CD1c-positive myeloid dendritic cell (primary cell): ENCODE results near the gene SLC25A19.
"Not testable (repeated sequence)": the region's sequence is repeated elsewhere in the genome, so short reads cannot be mapped to it uniquely, and the experiment has no call there.

Source experiments
- DNase-seq: peaks from one replicate; pipeline ENCODE4 v3.0.0-alpha.2; 2016; ENCODE audit errors: extremely low spot score

The SLC25A19 gene

GRCh38 chr17:75267411-75268232, 21.6 kb downstream of the SLC25A19 start:
- peak; percentile 73 for DNase-seq

GRCh38 chr17:75267153-75267410, 22.2 kb downstream of the SLC25A19 start:
- peak; percentile 95 for DNase-seq

- no peak for DNase-seq
Measured at GRCh38 chr17:75266316-75267152, 22.7 kb downstream of the SLC25A19 start.

DNA sequence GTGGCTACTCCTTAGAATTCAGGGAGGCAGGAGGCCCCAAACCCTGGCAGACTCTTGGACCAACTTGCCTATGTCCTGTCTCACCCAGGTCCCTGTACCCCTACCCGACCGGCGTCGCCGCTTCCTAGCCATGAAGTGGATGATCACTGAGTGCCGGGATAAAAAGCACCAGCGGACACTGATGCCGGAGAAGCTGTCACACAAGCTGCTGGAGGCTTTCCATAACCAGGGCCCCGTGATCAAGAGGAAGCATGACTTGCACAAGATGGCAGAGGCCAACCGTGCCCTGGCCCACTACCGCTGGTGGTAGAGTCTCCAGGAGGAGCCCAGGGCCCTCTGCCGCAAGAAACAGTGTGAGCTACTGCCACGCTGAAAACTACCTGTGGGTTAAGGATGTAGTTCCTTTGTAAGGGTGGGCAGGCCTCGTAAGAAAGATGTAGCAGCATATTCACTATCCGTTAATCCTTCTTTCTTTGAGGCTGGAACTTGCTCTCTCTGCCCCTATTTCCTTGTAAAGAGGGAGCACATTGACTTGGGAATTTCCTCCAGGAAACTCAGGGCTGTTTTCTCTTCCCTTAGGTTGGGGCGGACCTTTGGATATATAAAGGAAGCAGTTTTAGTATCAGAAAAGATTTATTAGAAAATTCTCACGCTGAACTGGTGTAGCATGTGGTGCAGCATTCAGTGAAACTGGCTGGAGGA, 23.5 kb downstream of the SLC25A19 start:
- peak; percentile 56 for DNase-seq

DNA sequence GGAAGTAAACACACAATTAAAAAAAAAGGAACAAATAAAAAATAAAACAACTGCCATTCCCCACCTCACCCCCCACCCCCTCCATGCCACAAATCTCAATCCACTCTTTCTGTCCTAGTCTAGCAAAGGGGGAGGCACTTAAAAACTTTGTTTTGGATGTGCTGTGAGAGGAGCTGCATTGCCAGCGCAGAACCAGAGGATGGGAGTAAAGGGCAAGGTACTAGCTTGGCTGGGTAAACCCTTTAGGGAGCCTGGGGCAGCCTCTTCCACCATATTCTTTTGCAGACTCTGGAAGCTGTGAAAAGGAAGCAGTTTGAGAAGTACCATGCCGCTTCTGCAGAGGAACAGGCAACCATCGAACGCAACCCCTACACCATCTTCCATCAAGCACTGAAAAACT, 26.2 kb downstream of the SLC25A19 start:
- DNase-seq, result peak; percentile 37

GRCh38 chr17:75262112-75262606, 27.1 kb downstream of the SLC25A19 start:
- DNase-seq, result no peak

DNA sequence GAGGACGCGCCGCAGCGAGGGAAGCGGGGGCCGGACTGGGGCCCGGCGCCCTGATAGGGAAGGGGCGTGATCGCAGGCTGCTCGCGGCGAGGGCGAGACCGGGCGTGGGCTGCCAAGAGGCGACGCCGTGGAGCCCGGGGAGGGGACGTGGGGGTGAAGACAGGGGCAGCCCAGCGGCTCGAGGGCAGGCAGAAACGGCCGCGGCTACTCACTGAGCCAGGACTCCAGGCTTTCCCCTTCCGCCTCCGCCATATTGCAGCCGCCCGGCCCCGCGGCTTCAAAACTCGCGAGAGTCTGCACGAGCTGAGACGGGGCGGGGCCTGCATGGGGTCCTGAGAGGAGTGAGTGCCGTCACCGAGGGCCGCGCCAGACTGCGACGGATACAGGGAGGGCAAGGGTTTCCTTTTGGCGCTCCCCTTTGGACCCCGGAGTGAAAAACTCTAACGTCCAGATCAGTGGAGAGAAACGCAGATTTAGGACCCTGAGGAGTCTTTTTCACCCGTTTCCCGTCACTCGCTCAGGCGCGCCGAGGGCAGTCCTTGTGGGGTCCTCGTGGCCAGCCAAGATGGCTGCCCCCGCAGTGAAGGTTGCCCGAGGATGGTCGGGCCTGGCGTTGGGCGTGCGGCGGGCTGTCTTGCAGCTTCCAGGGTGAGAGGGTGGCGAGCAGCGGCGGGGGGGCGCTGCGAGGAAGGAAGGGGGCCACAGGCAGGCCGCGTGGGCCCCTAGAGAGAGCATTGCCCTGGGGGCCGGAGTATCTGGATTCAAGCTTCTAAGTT, 27.7 kb downstream of the SLC25A19 start, which contains the start of the genes GGA3 and MRPS7:
TSS of gene GGA3 (minus strand) at position 271 of the 776 bp plus-strand sequence. CDS start at position 252, 19 bp downstream.
TSS of gene MRPS7 (plus strand) at position 544 of the 776 bp plus-strand sequence. CDS start at position 566, 22 bp downstream.
- peak; percentile 98 for DNase-seq

GRCh38 chr17:75260641-75261335, 28.4 kb downstream of the SLC25A19 start:
- DNase-seq, result peak; percentile 33

GRCh38 chr17:75257228-75257627, 32.0 kb downstream of the SLC25A19 start:
- not testable (repeated sequence) for DNase-seq

GRCh38 chr17:75255954-75256698, 33.1 kb downstream of the SLC25A19 start:
- not testable (repeated sequence) for DNase-seq

DNA sequence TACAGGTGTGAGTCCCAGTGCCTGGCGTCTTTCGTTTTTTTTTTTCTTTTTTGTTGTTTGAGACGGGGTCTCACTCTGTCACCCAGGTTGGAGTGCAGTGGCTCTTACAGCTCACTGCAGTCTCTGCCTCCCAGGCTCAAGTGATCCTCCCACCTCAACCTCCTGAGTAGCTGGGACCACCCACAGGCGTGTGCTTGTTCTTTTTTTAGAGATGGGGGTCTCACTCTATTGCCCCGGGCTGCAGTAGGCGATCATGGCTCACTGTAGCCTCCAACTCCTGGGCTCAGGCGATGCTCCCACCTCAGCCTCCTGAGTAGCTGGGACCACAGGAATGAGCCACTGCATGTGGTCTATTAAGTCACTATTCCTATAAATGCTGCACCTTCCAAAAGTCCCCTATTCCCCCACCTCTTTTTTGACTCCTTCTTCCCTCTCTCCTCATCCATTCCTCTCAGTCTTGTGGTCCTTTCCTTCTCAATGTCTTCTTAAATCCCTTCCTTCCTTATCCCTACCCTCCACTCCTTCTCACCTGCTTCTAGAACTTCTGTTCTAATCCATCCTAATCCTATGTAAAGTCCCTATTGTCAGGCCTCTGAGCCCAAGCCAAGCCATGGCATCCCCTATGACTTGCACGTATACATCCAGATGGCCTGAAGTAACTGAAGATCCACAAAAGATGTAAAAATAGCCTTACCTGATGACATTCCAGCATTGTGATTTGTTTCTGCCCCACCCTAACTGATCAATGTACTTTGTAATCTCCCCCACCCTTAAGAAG, 37.0 kb downstream of the SLC25A19 start:
- no peak for DNase-seq

GRCh38 chr17:75250009-75250471, 39.2 kb downstream of the SLC25A19 start:
- DNase-seq, result peak; percentile 78

DNA sequence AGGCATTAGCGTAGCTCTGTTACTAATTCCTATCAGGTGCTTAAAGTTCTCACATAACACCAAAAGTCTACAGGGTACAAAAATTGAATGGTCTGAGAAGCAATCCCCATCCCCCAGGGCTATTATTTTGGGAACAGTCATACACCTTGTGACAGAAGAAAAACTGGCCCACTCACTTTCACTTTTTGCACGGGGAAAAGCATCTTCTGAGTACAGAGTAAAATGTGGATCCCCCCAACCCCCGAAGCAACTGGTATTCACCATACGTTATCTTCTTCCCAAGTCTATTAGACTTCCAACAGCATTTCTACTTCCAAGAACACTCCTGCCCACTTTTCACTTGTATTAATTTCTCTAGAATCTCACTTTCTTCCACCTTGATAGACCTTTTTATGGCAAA, 39.7 kb downstream of the SLC25A19 start:
- no peak for DNase-seq

DNA sequence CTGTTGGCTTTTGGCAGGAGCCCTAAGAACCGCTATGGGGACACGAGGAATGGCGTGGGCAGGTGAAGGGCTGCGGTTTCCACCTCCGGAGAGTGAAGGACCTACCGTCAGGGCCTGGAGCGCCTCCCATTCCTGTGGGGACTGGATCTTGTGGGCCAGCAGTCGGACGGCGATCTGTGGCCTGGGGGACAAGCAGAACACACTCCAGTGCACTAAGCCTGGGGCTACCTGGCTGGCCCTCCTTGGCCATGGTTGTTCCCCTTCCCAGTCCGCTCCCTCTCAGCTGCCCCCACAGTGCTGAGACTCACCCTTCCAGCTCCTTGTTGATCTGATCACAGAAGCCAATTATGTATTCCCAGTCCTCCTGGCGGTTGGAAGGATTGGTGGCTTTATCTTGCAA, 42.8 kb downstream of the SLC25A19 start:
- no peak for DNase-seq

- DNase-seq, result no peak
Measured at GRCh38 chr17:75245011-75245410, 44.2 kb downstream of the SLC25A19 start.

- DNase-seq, result peak; percentile 90
Measured at GRCh38 chr17:75244133-75244866, 44.9 kb downstream of the SLC25A19 start.

- DNase-seq, result peak; percentile 80
Measured at GRCh38 chr17:75242461-75243042, 46.7 kb downstream of the SLC25A19 start.

DNA sequence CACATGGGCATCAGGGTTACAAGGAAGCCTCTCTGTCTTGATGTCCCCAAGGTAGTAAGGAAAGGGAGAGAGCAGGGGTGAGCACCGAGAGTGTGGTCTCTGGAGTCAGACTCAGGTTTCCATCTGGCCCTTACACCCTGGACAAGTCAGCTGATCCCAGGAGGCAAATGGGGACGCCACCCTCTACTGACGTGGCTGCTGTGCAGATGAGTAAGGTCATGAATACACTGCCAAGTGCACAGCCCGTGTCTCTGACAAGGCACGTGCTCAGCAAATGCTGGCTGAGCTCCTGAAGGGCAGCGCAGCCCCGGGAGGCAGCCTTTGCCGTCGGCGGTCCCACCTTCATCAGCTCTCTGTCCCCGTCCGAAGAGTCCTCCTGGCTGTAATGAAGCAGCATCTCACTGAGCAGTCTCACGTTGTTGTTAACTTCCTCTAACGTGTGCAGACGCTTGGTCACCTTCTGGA, 47.2 kb downstream of the SLC25A19 start:
- DNase-seq, result no peak
